Endothelial cell (in vitro differentiated cells): Measurements from ENCODE around the gene TMEM170B. TPM values are rescaled to one million over a fixed set of nuclear protein-coding genes. Genes with fewer than 3 reads are reported as not detected.

ENCODE experiments used
- DNase-seq: peaks from one replicate; pipeline ENCODE4 v3.0.0; 2021; ENCODE audit warnings: low spot score
- H3K27ac Mint-ChIP-seq: one replicate; pipeline ENCODE4 v1.8.0; 2021; ENCODE audit warnings: mixed read lengths, inconsistent platforms; ENCODE audit not compliant: unreplicated experiment
- H3K27me3 Mint-ChIP-seq: one replicate; pipeline ENCODE4 v1.8.0; 2021; ENCODE audit warnings: mild to moderate bottlenecking, moderate library complexity, mixed read lengths, inconsistent platforms; ENCODE audit not compliant: unreplicated experiment
- H3K36me3 Mint-ChIP-seq: one replicate; pipeline ENCODE4 v1.8.0; 2021; ENCODE audit warnings: mild to moderate bottlenecking, low read depth, mixed read lengths, inconsistent platforms; ENCODE audit not compliant: unreplicated experiment
- H3K4me1 Mint-ChIP-seq: one replicate; pipeline ENCODE4 v1.8.0; 2021; ENCODE audit warnings: mild to moderate bottlenecking, mixed read lengths, inconsistent platforms; ENCODE audit not compliant: unreplicated experiment
- H3K4me3 Mint-ChIP-seq: one replicate; pipeline ENCODE4 v1.8.0; 2021; ENCODE audit warnings: mild to moderate bottlenecking, mixed read lengths, inconsistent platforms; ENCODE audit not compliant: unreplicated experiment
- H3K9me3 Mint-ChIP-seq: one replicate; pipeline ENCODE4 v1.8.0; 2021; ENCODE audit warnings: mixed read lengths, inconsistent platforms; ENCODE audit not compliant: unreplicated experiment
- total RNA-seq: library from RNA; stranded (reverse); fragmentation: NEBNext Ultra II Directional; extraction: Animal tissue kit (Norgen Biotek cat#: 25700); gene quantifications from one replicate; pipeline ENCODE4 v1.2.1, GENCODE V29; 2021; ENCODE audit not compliant: unreplicated experiment
- TF ChIP-seq, protein P1 (sequence below): fragments of 200-600 bp; sonication (generic); IDR thresholded peaks from one replicate; pipeline ENCODE4 v1.5.0; 2021; ENCODE audit warnings: antibody characterized with exemption; ENCODE audit not compliant: unreplicated experiment

TMEM170B gene
- total RNA-seq, 1 donor from 2014 or later = 5.0 TPM

- H3K4me1 Mint-ChIP-seq = no peaks in the 10 kb centered on the region
- H3K27me3 Mint-ChIP-seq = peaks cover 1% of the 10 kb centered on the region
- H3K27ac Mint-ChIP-seq = no peak overlapping the region
- no peaks in the 10 kb centered on the region for H3K36me3 Mint-ChIP-seq
- no peaks in the 10 kb centered on the region for H3K9me3 Mint-ChIP-seq
- DNase-seq = no peak
- no peak overlapping the region for H3K4me3 Mint-ChIP-seq
- TF ChIP-seq, protein P1, sequence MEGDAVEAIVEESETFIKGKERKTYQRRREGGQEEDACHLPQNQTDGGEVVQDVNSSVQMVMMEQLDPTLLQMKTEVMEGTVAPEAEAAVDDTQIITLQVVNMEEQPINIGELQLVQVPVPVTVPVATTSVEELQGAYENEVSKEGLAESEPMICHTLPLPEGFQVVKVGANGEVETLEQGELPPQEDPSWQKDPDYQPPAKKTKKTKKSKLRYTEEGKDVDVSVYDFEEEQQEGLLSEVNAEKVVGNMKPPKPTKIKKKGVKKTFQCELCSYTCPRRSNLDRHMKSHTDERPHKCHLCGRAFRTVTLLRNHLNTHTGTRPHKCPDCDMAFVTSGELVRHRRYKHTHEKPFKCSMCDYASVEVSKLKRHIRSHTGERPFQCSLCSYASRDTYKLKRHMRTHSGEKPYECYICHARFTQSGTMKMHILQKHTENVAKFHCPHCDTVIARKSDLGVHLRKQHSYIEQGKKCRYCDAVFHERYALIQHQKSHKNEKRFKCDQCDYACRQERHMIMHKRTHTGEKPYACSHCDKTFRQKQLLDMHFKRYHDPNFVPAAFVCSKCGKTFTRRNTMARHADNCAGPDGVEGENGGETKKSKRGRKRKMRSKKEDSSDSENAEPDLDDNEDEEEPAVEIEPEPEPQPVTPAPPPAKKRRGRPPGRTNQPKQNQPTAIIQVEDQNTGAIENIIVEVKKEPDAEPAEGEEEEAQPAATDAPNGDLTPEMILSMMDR = no peak
Measured at GRCh38 chr6:11528996-11529395, 8.6 kb upstream of the TMEM170B start.

DNA sequence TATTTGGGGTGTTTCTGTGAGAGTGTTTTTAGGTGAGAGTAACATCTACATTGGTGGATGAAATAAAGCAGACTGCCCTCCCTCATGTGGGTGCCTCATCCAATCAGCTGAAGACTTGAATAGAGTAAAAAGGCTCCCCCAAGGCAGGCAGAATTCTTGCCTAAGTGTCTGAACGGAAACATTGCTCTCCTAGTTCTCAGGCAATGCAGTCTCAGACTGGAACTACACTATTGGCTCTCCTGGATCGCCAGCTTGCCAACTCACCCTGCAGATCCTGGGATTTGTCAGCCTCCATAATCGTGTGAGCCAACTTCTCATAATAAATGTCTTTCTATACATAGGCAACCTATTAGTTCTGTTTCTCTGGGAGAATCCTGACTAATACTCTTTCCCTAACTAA, 5.5 kb upstream of the TMEM170B start:
- H3K36me3 Mint-ChIP-seq = peaks cover 3% of the 10 kb centered on the region
- DNase-seq = no peak
- no peak overlapping the region for H3K4me3 Mint-ChIP-seq
- no peak overlapping the region for H3K27ac Mint-ChIP-seq
- no peaks in the 10 kb centered on the region for H3K27me3 Mint-ChIP-seq
- H3K9me3 Mint-ChIP-seq = no peaks in the 10 kb centered on the region
- TF ChIP-seq, protein P1 = no peak
- peaks cover 3% of the 10 kb centered on the region for H3K4me1 Mint-ChIP-seq

GRCh38 chr6:11534561-11534960, 3.0 kb upstream of the TMEM170B start:
- Mint-ChIP-seq H3K27ac (no peak overlapping the region), H3K27me3 (peaks cover 5% of the 10 kb centered on the region), H3K36me3 (peaks cover 9% of the 10 kb centered on the region), H3K4me3 (no peak overlapping the region), H3K9me3 (no peaks in the 10 kb centered on the region), H3K4me1 (peaks cover 6% of the 10 kb centered on the region)
- TF ChIP-seq, protein P1 = no peak
- no peak for DNase-seq

- Mint-ChIP-seq H3K4me1 (peaks cover 6% of the 10 kb centered on the region), H3K27ac (no peak overlapping the region), H3K9me3 (no peaks in the 10 kb centered on the region), H3K36me3 (peaks cover 9% of the 10 kb centered on the region), H3K27me3 (peaks cover 5% of the 10 kb centered on the region), H3K4me3 (no peak overlapping the region)
- TF ChIP-seq, protein P1 = no peak
- peak; percentile 12 for DNase-seq
Measured at GRCh38 chr6:11535801-11536230, 1.7 kb upstream of the TMEM170B start.

GRCh38 chr6:11536795-11537194, 754 bp upstream of the TMEM170B start:
- peak; percentile 4 for DNase-seq
- Mint-ChIP-seq H3K27me3 (peaks cover 5% of the 10 kb centered on the region), H3K36me3 (peaks cover 9% of the 10 kb centered on the region), H3K9me3 (no peaks in the 10 kb centered on the region), H3K4me3 (peak overlapping the region; percentile 91), H3K27ac (no peak overlapping the region), H3K4me1 (peaks cover 6% of the 10 kb centered on the region)
- TF ChIP-seq, protein P1 = no peak
